HFF-Myc (cell line): ENCODE data around the gene PAX7.

ENCODE experiments used
- DNase-seq: peaks from one replicate; pipeline ENCODE4 v3.0.0-alpha.2; 2011; ENCODE audit warnings: low read depth; ENCODE audit errors: extremely low read depth
- H3K4me3 ChIP-seq: replicated peaks from 2 replicates; pipeline ENCODE4 v1.5.1; 2011; ENCODE audit warnings: low read depth, mild to moderate bottlenecking, control low read depth, low read length
- TF ChIP-seq, protein P1 (sequence below): IDR thresholded peaks from 2 replicates; pipeline ENCODE4 v1.5.1; 2012; ENCODE audit warnings: mild to moderate bottlenecking, low read depth, low read length, control low read depth; ENCODE audit errors: missing control alignments

Gene PAX7

DNA sequence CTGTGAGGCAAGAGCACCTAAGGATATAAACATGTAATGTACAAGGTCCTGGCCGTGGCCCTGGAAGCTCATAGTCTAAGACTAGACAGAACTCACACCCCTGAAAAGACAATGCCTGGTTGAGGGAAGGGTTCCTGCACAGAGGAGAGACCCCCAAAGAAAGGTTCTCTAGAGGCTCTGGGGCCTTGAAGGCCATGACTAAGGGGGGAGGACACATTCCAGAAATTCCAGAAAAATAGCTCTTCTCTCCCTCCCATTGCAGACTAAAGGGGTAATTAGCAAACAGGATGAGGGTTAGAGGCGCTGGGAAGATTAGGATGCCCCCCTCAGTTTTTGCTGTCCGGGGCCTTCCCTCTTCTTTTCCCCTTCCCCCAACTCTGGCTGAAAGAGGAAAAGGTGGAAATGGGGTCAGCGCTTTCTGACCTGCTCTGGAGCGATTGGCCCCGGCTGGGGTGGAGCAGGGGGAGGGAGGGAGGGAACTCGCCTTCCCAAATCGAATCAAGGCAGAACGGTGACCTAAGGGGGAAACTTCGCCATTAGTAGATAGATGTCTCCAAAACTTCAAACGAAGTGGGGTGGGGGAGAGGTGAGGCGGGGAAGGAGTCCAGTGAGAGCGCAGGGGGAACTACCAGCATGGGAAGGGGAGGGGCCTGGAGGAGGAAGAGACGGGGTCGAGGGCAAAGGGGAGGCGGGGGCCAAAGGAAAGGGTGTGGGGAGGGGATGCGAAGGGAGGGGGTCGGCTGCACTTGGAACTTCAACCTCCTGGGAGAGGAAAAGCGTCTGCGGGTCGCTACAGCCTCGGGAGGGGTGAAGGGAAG is 11.8 kb downstream of the PAX7 start:
- no peak for DNase-seq
- TF ChIP-seq, protein P1, sequence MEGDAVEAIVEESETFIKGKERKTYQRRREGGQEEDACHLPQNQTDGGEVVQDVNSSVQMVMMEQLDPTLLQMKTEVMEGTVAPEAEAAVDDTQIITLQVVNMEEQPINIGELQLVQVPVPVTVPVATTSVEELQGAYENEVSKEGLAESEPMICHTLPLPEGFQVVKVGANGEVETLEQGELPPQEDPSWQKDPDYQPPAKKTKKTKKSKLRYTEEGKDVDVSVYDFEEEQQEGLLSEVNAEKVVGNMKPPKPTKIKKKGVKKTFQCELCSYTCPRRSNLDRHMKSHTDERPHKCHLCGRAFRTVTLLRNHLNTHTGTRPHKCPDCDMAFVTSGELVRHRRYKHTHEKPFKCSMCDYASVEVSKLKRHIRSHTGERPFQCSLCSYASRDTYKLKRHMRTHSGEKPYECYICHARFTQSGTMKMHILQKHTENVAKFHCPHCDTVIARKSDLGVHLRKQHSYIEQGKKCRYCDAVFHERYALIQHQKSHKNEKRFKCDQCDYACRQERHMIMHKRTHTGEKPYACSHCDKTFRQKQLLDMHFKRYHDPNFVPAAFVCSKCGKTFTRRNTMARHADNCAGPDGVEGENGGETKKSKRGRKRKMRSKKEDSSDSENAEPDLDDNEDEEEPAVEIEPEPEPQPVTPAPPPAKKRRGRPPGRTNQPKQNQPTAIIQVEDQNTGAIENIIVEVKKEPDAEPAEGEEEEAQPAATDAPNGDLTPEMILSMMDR: no peak
- no peak overlapping the region for H3K4me3 ChIP-seq

- no peak for DNase-seq
- TF ChIP-seq, protein P1: no peak
Observed at GRCh38 chr1:18643154-18644012, 12.7 kb downstream of the PAX7 start.

GRCh38 chr1:18644013-18644399 is 13.4 kb downstream of the PAX7 start:
- TF ChIP-seq, protein P1: no peak
- DNase-seq: no peak
- H3K4me3 ChIP-seq: no peak overlapping the region

More at GRCh38 chr1:18643154-18644012, 12.7 kb downstream of the PAX7 start:
- no peak overlapping the region for H3K4me3 ChIP-seq

DNA sequence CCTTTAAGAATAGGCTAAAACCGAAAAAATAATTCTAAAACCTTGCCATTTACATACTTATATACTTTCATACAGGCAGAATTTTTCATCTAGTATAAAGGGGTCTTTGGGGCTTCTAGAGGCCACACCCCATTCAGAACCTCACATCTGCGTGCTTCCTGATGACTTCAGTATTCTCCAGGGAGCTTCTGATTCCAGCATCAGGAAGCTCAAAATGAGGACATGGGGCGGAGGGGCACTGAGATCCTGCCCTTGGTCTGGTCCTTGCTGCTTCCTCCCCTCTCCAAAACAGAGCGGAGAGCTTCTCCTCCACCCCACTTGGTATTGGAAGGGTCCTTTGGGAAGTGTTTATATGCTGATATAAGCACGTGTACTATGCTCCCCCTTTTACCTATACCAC is 13.8 kb downstream of the PAX7 start:
- no peak for DNase-seq
- no peak overlapping the region for H3K4me3 ChIP-seq
- TF ChIP-seq, protein P1: no peak

DNA sequence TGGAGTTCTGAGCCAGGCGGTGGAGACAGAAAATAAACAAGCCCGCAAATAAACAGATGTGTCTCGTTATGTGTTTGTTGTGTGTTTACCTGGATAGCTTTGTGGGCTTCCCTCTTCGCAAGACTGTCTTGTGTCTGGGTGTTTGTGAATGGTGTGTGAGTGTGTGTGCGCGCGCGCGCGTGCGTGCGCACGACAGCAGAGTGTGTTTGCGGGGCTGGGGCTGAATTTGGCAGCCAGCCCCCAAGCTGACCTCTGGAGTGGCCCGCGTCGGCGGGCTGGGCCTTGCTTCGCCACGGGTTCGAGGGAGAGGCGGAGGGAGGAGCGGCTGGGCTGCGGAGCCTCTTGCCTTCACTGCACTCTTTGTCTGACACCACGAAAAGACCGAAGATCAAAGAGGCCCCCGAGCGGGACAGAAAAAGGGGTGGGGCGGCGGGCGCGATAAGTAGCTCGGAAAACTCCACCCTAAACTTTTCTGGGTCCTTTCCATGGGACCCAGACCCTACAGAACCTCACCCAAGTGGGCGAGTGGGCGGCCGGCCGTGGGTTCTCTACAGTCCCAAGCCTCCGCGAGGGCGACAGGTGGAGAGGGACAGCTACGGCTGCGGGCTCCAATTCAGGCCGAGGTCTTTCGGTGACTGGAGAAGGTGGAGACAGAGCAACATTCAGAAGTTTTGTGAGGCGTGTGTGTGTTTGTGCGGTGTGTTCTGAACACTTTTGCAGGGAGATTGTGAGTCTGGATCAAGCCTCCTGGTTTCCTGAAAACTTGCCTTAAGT is 14.5 kb downstream of the PAX7 start:
- DNase-seq: no peak
- TF ChIP-seq, protein P1: no peak
- H3K4me3 ChIP-seq: no peak overlapping the region

DNA sequence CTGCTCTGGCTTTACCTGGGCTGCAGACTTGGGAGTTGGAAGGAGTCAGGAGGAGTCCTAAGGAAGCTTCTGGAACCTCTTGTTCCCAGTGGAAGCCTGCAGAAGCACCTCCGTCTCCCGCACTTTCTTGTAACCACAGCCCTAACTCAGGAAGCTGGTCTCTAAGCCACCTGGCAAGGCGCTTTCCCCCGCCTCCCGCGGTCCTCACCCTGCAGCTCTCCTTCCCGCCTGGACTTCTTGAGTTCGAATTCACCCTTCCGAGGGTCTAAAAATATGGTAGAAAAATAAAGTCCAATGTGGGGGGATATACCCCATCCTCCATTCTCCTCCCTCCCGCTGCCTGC is 15.1 kb downstream of the PAX7 start:
- DNase-seq: no peak
- TF ChIP-seq, protein P1: no peak
- no peak overlapping the region for H3K4me3 ChIP-seq
